Breast epithelium (tissue), 3 donors: Measurements from ENCODE around the gene COPZ2.

Experiments used
- POLR2AphosphoS5 ChIP-seq, 3 donors: sonication (generic); formaldehyde crosslinking; IDR thresholded peaks; one replicate each; pipeline ENCODE4 v1.6.1; 2017; ENCODE audit warnings: antibody characterized with exemption in 3 of 3
- TF ChIP-seq, protein P1 (sequence below), 3 donors: fragments of 450-650 bp; IDR thresholded peaks; one replicate each; pipeline ENCODE4 v1.5.1; 2016 to 2017; ENCODE audit warnings: antibody characterized with exemption in 3 of 3, mild to moderate bottlenecking in 3 of 3, moderate library complexity in 3 of 3

DNA sequence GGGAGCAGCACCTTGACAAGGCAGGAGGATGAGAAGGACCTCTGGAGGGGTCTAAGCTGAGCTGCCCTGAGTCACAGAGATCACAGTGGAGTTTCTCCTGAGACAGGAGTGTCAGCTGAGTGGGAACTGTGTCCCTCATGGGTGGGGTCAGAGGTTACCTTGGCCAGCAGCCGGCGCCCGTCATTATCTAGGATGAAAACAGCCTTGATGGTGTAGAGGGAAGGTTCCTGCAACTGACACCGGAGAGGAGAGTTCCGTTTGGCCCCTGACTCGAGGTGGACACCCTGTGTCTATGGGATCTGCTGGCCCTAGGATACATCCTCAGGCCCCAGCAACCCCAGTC is 933 bp downstream of the COPZ2 start:
- TF ChIP-seq, protein P1, sequence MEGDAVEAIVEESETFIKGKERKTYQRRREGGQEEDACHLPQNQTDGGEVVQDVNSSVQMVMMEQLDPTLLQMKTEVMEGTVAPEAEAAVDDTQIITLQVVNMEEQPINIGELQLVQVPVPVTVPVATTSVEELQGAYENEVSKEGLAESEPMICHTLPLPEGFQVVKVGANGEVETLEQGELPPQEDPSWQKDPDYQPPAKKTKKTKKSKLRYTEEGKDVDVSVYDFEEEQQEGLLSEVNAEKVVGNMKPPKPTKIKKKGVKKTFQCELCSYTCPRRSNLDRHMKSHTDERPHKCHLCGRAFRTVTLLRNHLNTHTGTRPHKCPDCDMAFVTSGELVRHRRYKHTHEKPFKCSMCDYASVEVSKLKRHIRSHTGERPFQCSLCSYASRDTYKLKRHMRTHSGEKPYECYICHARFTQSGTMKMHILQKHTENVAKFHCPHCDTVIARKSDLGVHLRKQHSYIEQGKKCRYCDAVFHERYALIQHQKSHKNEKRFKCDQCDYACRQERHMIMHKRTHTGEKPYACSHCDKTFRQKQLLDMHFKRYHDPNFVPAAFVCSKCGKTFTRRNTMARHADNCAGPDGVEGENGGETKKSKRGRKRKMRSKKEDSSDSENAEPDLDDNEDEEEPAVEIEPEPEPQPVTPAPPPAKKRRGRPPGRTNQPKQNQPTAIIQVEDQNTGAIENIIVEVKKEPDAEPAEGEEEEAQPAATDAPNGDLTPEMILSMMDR (IDR thresholded peaks at IDR 0.05), result no peak
- TF ChIP-seq POLR2AphosphoS5 (IDR thresholded peaks at IDR 0.05), result no peak
